Thyroid gland (tissue), 4 donors: ENCODE measurements around the gene RPS2. TPM values are rescaled to one million over a fixed set of nuclear protein-coding genes. Genes with fewer than 3 reads are reported as not detected.

Experiments used
- DNase-seq, 2 donors: peaks; one replicate each; pipeline ENCODE4 v3.0.0-alpha.2; 2019
- H3K27ac ChIP-seq, 3 donors: fragments of 200-600 bp; sonication (generic); 1 replicate in 2 of 3; 2 replicates in 1 of 3; pipeline ENCODE4 v1.5.1; 2016 to 2019; ENCODE audit warnings: mild to moderate bottlenecking in 1 of 3, moderate library complexity in 1 of 3
- H3K27me3 ChIP-seq: fragments of 200-600 bp; sonication (generic); one replicate; pipeline ENCODE4 v1.5.1; 2019
- H3K36me3 ChIP-seq, 2 donors: fragments of 200-600 bp; sonication (generic); one replicate each; pipeline ENCODE4 v1.5.1; 2016 to 2019
- H3K4me1 ChIP-seq, 2 donors: fragments of 200-600 bp; sonication (generic); one replicate each; pipeline ENCODE4 v1.5.1; 2017 to 2019
- H3K4me3 ChIP-seq, 3 donors: fragments of 200-600 bp; sonication (generic); replicated peaks in 1 of 3; 1 replicate in 2 of 3; 2 replicates in 1 of 3; pipeline ENCODE4 v1.5.1; 2016; ENCODE audit warnings: mild to moderate bottlenecking in 1 of 3
- H3K9me3 ChIP-seq: fragments of 200-600 bp; sonication (generic); one replicate; pipeline ENCODE4 v1.5.1; 2017
- CTCF ChIP-seq, 6 experiments: fragments of 200-600 bp in 3 of 6; fragments of 450-650 bp in 3 of 6; sonication (generic) in 3 of 6; IDR thresholded peaks; one replicate each; pipeline ENCODE4 v1.5.1; 2016 to 2019; ENCODE audit warnings: antibody characterized with exemption in 6 of 6, mild to moderate bottlenecking in 2 of 6, inconsistent platforms in 1 of 6, moderate library complexity in 1 of 6
- POLR2A ChIP-seq, 2 donors: fragments of 450-650 bp; IDR thresholded peaks; one replicate each; pipeline ENCODE4 v1.6.1; 2017; ENCODE audit warnings: antibody characterized with exemption in 2 of 2, mild to moderate bottlenecking in 2 of 2, moderate library complexity in 1 of 2
- WGBS, 2 donors: methylation state at CpG; one replicate each; pipeline ENCODE4 v1.1.5; 2017; 5-methylcytosine and 5-hydroxymethylcytosine counted together
- intact Hi-C: fragments of 100-400 bp; cut with DNase I; formaldehyde crosslinking; loops from one replicate; pipeline ENCODE4 v1.15.1; 2023
- total RNA-seq, 4 donors: library from RNA; depleted of rRNA; stranded (reverse); fragments of >200 nt; gene quantifications; one replicate each; pipeline ENCODE4 v1.2.3, GENCODE V29; 2016

Gene RPS2
- total RNA-seq, 4 donors from 2014 or later = 976 to 2,244 (median 1,167) TPM

GRCh38 chr16:1998360-1998835 is 33.8 kb upstream of the RPS2 start:
- H3K4me1 ChIP-seq = peaks cover 6 to 9% of the 10 kb centered on the region in 2 donors
- peaks cover 51 to 54% of the 10 kb centered on the region in 2 donors for H3K36me3 ChIP-seq
- H3K27me3 ChIP-seq = no peaks in the 10 kb centered on the region
- H3K9me3 ChIP-seq = no peaks in the 10 kb centered on the region
- TF ChIP-seq CTCF (IDR thresholded peaks at IDR 0.05) (no peak), POLR2A (IDR thresholded peaks at IDR 0.05) (no peak)
- 86 to 91% methylated on average over 13 to 17 of the region's 27 CpGs for WGBS, 2 donors
- intact Hi-C loops = no loop called here
- H3K4me3 ChIP-seq = no peak overlapping the region
- H3K27ac ChIP-seq = no peak overlapping the region
- DNase-seq = no peak

- intact Hi-C loops = no loop called here
- peaks cover 46 to 49% of the 10 kb centered on the region in 2 donors for H3K36me3 ChIP-seq
- 86 to 94% methylated on average over 7 to 25 of the region's 26 CpGs for WGBS, 2 donors
- no peak overlapping the region for H3K4me3 ChIP-seq
- TF ChIP-seq POLR2A (IDR thresholded peaks at IDR 0.05) (no peak), CTCF (IDR thresholded peaks at IDR 0.05) (no peak)
- no peaks in the 10 kb centered on the region for H3K27me3 ChIP-seq
- H3K9me3 ChIP-seq = no peaks in the 10 kb centered on the region
- peaks cover 9% of the 10 kb centered on the region in 2 donors for H3K4me1 ChIP-seq
- no peak for DNase-seq
- H3K27ac ChIP-seq = no peak overlapping the region
Measured at GRCh38 chr16:1997494-1998359, 33.1 kb upstream of the RPS2 start.

GRCh38 chr16:1993731-1994131 is 29.1 kb upstream of the RPS2 start:
- no peak overlapping the region for H3K4me3 ChIP-seq
- H3K27ac ChIP-seq = no peak overlapping the region
- 9 to 27% methylated on average over 1 to 2 of the region's 2 CpGs for WGBS, 2 donors
- H3K9me3 ChIP-seq = no peaks in the 10 kb centered on the region
- H3K4me1 ChIP-seq = peaks cover 24 to 36% of the 10 kb centered on the region in 2 donors
- peaks cover 10 to 11% of the 10 kb centered on the region in 2 donors for H3K36me3 ChIP-seq
- no peak for TF ChIP-seq POLR2A (IDR thresholded peaks at IDR 0.05)
- TF ChIP-seq CTCF (IDR thresholded peaks at IDR 0.05) = no peak
- H3K27me3 ChIP-seq = peaks cover 14% of the 10 kb centered on the region
- DNase-seq = peak; percentile 79 to 89
- intact Hi-C loops = no loop called here

- Histone ChIP-seq H3K4me1 (peaks cover 24 to 36% of the 10 kb centered on the region in 2 donors), H3K27ac (no peak overlapping the region), H3K9me3 (no peaks in the 10 kb centered on the region), H3K4me3 (no peak overlapping the region), H3K36me3 (peaks cover under 1 to 2% of the 10 kb centered on the region in 2 donors), H3K27me3 (peaks cover 14% of the 10 kb centered on the region)
- DNase-seq = no peak
- 20 to 29% methylated on average over 1 to 7 of the region's 50 CpGs for WGBS, 2 donors
- intact Hi-C loops = no loop called here
- no peak for TF ChIP-seq CTCF (IDR thresholded peaks at IDR 0.05)
- TF ChIP-seq POLR2A (IDR thresholded peaks at IDR 0.05) = no peak
Measured at GRCh38 chr16:1992704-1993317, 28.2 kb upstream of the RPS2 start.
